Erythroblast (primary cell): ENCODE measurements around the gene DUSP7.

ENCODE experiments used
- GATA1 ChIP-seq: IDR thresholded peaks from 2 replicates; pipeline ENCODE4 v1.6.1; 2011; ENCODE audit warnings: low read depth, mild to moderate bottlenecking, control low read depth, low read length, moderate library complexity
- POLR2A ChIP-seq: IDR thresholded peaks from 2 replicates; pipeline ENCODE4 v1.6.1; 2011; ENCODE audit warnings: mild to moderate bottlenecking, low read length

DNA sequence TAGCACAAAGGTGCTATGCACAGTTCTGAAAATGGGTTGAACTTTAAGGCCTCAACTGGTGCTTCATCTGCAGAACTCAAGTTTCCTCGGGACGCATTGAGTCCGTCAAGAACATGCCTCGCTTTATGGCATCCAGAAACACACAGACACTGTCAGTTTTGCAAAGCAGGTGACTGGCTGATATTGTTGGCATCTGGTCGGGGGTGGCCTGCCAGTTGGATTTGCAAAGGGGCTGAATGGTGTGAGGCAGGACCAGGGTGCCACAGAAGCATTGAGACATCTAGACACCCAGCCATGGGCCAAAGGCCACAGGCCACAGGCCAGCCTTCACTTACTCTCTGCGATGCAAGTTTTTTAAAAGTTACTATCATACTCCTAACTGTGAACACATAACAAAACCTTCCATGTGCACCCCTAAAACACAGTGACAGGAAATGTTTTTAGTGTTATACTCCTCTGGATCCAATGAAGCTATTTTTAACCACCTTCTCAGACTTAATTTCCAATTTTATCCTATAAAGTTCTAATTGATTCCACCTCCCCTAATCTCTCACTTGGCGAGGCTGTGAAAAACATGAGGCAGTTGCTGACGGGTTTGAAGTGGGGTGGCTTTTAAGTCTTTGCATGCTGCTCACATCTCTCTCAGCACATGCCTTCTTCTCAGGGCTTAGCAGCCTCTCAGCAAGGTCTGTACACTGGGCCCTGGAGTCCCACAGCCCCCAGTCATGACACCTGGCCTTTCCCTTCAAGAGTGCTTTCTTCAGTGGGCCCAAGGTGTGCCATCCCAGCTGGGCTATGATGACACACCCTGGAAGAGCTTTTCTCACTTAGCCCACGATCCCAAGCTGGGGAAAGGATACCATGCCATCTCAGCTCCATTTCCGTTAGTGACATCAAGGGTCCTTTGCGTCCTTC lies 38.5 kb upstream of the DUSP7 start:
- TF ChIP-seq POLR2A (no peak), GATA1 (no peak)
